Measurements from ENCODE around the gene RIPOR2.
A peak's percentile ranks its signal among the peaks of the same experiment; 100 is the strongest.
"Not testable (repeated sequence)": the region's sequence is repeated elsewhere in the genome, so short reads cannot be mapped to it uniquely, and the experiment has no call there.

The RIPOR2 gene

GRCh38 chr6:24883618-24884017 is 52.1 kb downstream of the RIPOR2 start:
- DNase-seq (ENCODE audit: insufficient read length, low spot score) (no peak), FAIRE-seq (no peak)
- TF ChIP-seq POU2F2 (IDR thresholded peaks at IDR 0.05; ENCODE audit: low read depth, low read length), result no peak
- TF ChIP-seq SPI1 (IDR thresholded peaks at IDR 0.05; ENCODE audit: low read depth, low read length), result peak; percentile 63

- FAIRE-seq, result peak; percentile 74
- DNase-seq (ENCODE audit: insufficient read length, low spot score), result no peak
- TF ChIP-seq SPI1 (IDR thresholded peaks at IDR 0.05; ENCODE audit: low read depth, low read length), result no peak
- no peak for TF ChIP-seq TAF1 (IDR thresholded peaks at IDR 0.05; ENCODE audit: low read depth, low read length)
- TF ChIP-seq PAX5 (IDR thresholded peaks at IDR 0.05; ENCODE audit: insufficient read depth, low read length, severe bottlenecking), result no peak
- TF ChIP-seq POLR2A (IDR thresholded peaks at IDR 0.05; ENCODE audit: low read depth, low read length), result no peak
- no peak for TF ChIP-seq POLR2AphosphoS5 (IDR thresholded peaks at IDR 0.05; ENCODE audit: low read depth, low read length)
- TF ChIP-seq POU2F2 (IDR thresholded peaks at IDR 0.05; ENCODE audit: low read depth, low read length), result no peak
Measured at GRCh38 chr6:24882835-24883555, 52.8 kb downstream of the RIPOR2 start.

- no peak for DNase-seq (ENCODE audit: insufficient read length, low spot score)
- no peak for FAIRE-seq
Measured at GRCh38 chr6:24882295-24882694, 53.5 kb downstream of the RIPOR2 start.

DNA sequence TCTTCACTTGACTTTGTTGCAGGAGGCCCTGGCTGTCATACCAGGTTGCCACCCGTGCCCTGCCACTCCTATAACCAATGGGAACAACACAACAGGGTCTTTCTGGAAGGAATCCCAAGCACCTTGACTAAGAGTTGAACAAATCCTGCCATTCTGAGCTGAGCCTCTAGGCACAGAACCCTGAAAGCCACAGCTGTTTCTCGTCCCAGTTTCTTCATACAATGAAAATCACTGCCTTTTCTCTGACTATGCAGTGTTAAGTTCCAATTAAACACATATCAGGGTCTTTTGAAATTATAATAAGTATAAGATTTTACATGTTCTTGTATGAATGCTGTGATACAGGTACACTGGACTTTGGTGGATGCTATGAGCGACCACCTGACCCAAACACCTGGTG is 54.4 kb downstream of the RIPOR2 start:
- FAIRE-seq (no peak), DNase-seq (ENCODE audit: insufficient read length, low spot score) (no peak)
- TF ChIP-seq TAF1 (IDR thresholded peaks at IDR 0.05; ENCODE audit: low read depth, low read length) (no peak), PAX5 (IDR thresholded peaks at IDR 0.05; ENCODE audit: insufficient read depth, low read length, severe bottlenecking) (no peak), POLR2A (IDR thresholded peaks at IDR 0.05; ENCODE audit: low read depth, low read length) (no peak), SPI1 (IDR thresholded peaks at IDR 0.05; ENCODE audit: low read depth, low read length) (no peak), POU2F2 (IDR thresholded peaks at IDR 0.05; ENCODE audit: low read depth, low read length) (no peak), POLR2AphosphoS5 (IDR thresholded peaks at IDR 0.05; ENCODE audit: low read depth, low read length) (no peak)

More at GRCh38 chr6:24882295-24882694, 53.5 kb downstream of the RIPOR2 start:
- no peak for TF ChIP-seq PAX5 (IDR thresholded peaks at IDR 0.05; ENCODE audit: insufficient read depth, low read length, severe bottlenecking)
- TF ChIP-seq SPI1 (IDR thresholded peaks at IDR 0.05; ENCODE audit: low read depth, low read length), result no peak
- TF ChIP-seq POU2F2 (IDR thresholded peaks at IDR 0.05; ENCODE audit: low read depth, low read length), result no peak
- no peak for TF ChIP-seq POLR2AphosphoS5 (IDR thresholded peaks at IDR 0.05; ENCODE audit: low read depth, low read length)
- no peak for TF ChIP-seq POLR2A (IDR thresholded peaks at IDR 0.05; ENCODE audit: low read depth, low read length)
- TF ChIP-seq TAF1 (IDR thresholded peaks at IDR 0.05; ENCODE audit: low read depth, low read length), result no peak

- no peak for TF ChIP-seq TAF1 (IDR thresholded peaks at IDR 0.05; ENCODE audit: low read depth, low read length)
- no peak for TF ChIP-seq PAX5 (IDR thresholded peaks at IDR 0.05; ENCODE audit: insufficient read depth, low read length, severe bottlenecking)
- no peak for TF ChIP-seq SPI1 (IDR thresholded peaks at IDR 0.05; ENCODE audit: low read depth, low read length)
- no peak for TF ChIP-seq POU2F2 (IDR thresholded peaks at IDR 0.05; ENCODE audit: low read depth, low read length)
- TF ChIP-seq POLR2A (IDR thresholded peaks at IDR 0.05; ENCODE audit: low read depth, low read length), result no peak
- no peak for TF ChIP-seq POLR2AphosphoS5 (IDR thresholded peaks at IDR 0.05; ENCODE audit: low read depth, low read length)
- no peak for FAIRE-seq
- DNase-seq (ENCODE audit: insufficient read length, low spot score), result no peak
Measured at GRCh38 chr6:24880451-24880850, 55.3 kb downstream of the RIPOR2 start.

DNA sequence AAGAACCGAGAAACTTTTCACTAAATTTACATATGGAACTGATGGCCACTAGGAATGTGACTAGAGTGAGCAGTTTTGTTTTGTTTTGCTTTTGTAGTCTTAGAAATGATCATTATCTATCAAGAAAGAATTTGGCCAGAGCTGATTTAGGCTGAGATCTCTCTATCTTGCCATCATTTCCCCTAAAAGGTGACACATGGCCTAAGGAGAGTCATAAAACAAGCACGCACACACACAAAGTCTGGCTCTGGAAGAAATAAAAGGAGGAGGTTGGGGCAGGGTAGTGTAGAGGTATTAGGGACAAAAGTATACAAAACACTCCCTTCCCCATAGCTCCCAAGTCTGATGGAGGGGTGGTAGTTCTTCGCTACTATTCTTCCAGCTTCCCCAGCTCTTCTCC is 56.4 kb downstream of the RIPOR2 start:
- TF ChIP-seq SPI1 (IDR thresholded peaks at IDR 0.05; ENCODE audit: low read depth, low read length) (no peak), PAX5 (IDR thresholded peaks at IDR 0.05; ENCODE audit: insufficient read depth, low read length, severe bottlenecking) (no peak), TAF1 (IDR thresholded peaks at IDR 0.05; ENCODE audit: low read depth, low read length) (no peak), POLR2A (IDR thresholded peaks at IDR 0.05; ENCODE audit: low read depth, low read length) (no peak), POU2F2 (IDR thresholded peaks at IDR 0.05; ENCODE audit: low read depth, low read length) (no peak), POLR2AphosphoS5 (IDR thresholded peaks at IDR 0.05; ENCODE audit: low read depth, low read length) (no peak)
- FAIRE-seq (no peak), DNase-seq (ENCODE audit: insufficient read length, low spot score) (no peak)

GRCh38 chr6:24877747-24878146 is 58.0 kb downstream of the RIPOR2 start:
- not testable (repeated sequence) for FAIRE-seq; DNase-seq (ENCODE audit: insufficient read length, low spot score)

GRCh38 chr6:24876499-24877465 is 59.0 kb downstream of the RIPOR2 start:
- FAIRE-seq, result peak; percentile 20

GRCh38 chr6:24875534-24875901 is 60.2 kb downstream of the RIPOR2 start:
- DNase-seq (ENCODE audit: insufficient read length, low spot score), result no peak
- no peak for FAIRE-seq
- TF ChIP-seq TAF1 (IDR thresholded peaks at IDR 0.05; ENCODE audit: low read depth, low read length) (no peak), SPI1 (IDR thresholded peaks at IDR 0.05; ENCODE audit: low read depth, low read length) (no peak), POLR2A (IDR thresholded peaks at IDR 0.05; ENCODE audit: low read depth, low read length) (no peak), PAX5 (IDR thresholded peaks at IDR 0.05; ENCODE audit: insufficient read depth, low read length, severe bottlenecking) (no peak), POLR2AphosphoS5 (IDR thresholded peaks at IDR 0.05; ENCODE audit: low read depth, low read length) (no peak), POU2F2 (IDR thresholded peaks at IDR 0.05; ENCODE audit: low read depth, low read length) (no peak)

More at GRCh38 chr6:24876499-24877465, 59.0 kb downstream of the RIPOR2 start:
- no peak for TF ChIP-seq PAX5 (IDR thresholded peaks at IDR 0.05; ENCODE audit: insufficient read depth, low read length, severe bottlenecking)
- TF ChIP-seq POU2F2 (IDR thresholded peaks at IDR 0.05; ENCODE audit: low read depth, low read length), result no peak
- TF ChIP-seq POLR2A (IDR thresholded peaks at IDR 0.05; ENCODE audit: low read depth, low read length), result no peak
- TF ChIP-seq POLR2AphosphoS5 (IDR thresholded peaks at IDR 0.05; ENCODE audit: low read depth, low read length), result no peak
- TF ChIP-seq SPI1 (IDR thresholded peaks at IDR 0.05; ENCODE audit: low read depth, low read length), result no peak
- no peak for TF ChIP-seq TAF1 (IDR thresholded peaks at IDR 0.05; ENCODE audit: low read depth, low read length)
- DNase-seq (ENCODE audit: insufficient read length, low spot score), result no peak
